ENCODE results near the gene PLXNC1. TPM values are rescaled to one million over a fixed set of nuclear protein-coding genes. Genes with fewer than 3 reads are reported as not detected.

Gene PLXNC1
- total and polyA plus RNA-seq, 3 donors from 2014 or later = 36.5 to 201 (median 96.5) TPM

DNA sequence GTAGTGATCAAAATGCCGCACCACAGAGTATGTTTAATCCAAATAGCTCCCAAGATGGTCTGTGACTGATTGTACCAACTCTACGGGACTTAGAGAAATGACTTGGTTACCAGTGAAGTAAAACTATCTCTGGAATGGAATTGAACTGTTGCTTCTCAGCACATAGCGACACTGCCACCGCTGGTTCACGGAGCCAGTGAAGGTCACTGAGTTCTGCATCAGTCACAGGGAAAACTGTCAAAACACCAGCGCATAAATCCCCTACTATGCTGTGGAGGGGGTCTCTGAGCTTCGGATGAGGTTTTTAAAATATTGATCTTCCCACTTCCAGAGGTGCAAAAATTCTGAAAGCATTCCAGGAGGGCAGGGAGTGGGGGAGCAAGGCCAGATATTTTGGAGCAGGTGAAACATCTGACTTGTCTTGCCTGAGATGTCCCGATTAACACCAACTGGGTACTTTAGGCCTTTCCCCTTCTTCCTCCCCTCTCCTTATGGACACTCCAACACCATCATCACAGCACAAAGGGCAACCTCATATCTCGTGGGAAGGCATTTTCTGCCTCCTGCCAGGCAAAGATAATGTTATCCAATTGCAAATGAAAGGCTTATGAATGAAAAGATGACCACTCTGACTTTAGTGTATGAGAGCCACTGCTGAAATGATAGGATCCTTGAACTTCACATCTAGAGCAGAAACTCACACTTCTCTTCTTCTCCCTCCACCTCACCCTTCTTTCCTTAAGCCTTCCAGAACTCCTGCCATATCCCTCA is 2.0 kb upstream of the PLXNC1 start:
- no peak for DNase-seq
- WGBS, 2 donors = 62 to 79% methylated on average over 6 to 9 of the region's 9 CpGs
- Histone ChIP-seq H3K4me3 (no peak overlapping the region), H3K27ac (no peak overlapping the region), H3K4me1 (peaks cover 20% of the 10 kb centered on the region), H3K36me3 (ENCODE audit: low read depth, missing control alignments) (no peaks in the 10 kb centered on the region), H3K27me3 (no peaks in the 10 kb centered on the region), H3K9me3 (no peaks in the 10 kb centered on the region)
- intact Hi-C loops (cut with DNase I; ENCODE audit: low total_unique reads) = no loop called here
- TF ChIP-seq, protein P1, sequence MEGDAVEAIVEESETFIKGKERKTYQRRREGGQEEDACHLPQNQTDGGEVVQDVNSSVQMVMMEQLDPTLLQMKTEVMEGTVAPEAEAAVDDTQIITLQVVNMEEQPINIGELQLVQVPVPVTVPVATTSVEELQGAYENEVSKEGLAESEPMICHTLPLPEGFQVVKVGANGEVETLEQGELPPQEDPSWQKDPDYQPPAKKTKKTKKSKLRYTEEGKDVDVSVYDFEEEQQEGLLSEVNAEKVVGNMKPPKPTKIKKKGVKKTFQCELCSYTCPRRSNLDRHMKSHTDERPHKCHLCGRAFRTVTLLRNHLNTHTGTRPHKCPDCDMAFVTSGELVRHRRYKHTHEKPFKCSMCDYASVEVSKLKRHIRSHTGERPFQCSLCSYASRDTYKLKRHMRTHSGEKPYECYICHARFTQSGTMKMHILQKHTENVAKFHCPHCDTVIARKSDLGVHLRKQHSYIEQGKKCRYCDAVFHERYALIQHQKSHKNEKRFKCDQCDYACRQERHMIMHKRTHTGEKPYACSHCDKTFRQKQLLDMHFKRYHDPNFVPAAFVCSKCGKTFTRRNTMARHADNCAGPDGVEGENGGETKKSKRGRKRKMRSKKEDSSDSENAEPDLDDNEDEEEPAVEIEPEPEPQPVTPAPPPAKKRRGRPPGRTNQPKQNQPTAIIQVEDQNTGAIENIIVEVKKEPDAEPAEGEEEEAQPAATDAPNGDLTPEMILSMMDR (IDR thresholded peaks at IDR 0.05) = no peak
- TF ChIP-seq POLR2A (IDR thresholded peaks at IDR 0.05) = no peak

DNA sequence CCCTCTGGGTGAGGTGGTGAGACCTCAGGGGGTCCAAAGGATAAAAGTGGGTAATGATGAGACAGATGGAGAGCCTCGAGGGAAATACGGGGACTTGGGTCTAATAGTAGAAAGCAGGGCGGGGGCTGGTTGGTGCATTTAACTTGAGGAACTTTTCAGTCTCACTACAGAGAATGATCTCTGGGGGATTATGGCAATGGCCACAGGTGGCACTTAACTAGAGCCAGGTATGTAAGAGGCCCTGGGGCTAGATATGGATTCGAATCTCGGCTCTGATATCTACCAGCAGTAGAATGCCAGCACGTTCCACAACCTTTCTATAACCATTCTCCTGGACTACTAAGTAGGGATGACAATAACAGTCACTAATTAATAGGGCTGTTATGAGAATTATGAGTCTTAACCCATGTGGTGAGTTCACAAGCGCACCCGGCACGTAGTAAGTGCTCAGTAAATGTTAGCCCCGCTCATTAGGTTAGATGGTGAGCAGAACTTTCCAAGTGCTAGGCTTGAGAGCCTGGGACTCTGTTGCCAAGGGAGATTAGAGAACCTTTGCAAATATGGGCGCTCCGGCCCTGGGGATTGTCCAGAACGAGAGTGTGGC is 888 bp upstream of the PLXNC1 start:
- H3K27me3 ChIP-seq = no peaks in the 10 kb centered on the region
- H3K9me3 ChIP-seq = no peaks in the 10 kb centered on the region
- no peaks in the 10 kb centered on the region for H3K36me3 ChIP-seq (ENCODE audit: low read depth, missing control alignments)
- TF ChIP-seq POLR2A (IDR thresholded peaks at IDR 0.05) = no peak
- TF ChIP-seq, protein P1 (IDR thresholded peaks at IDR 0.05) = no peak
- intact Hi-C loops (cut with DNase I; ENCODE audit: low total_unique reads) = no loop called here
- peak overlapping the region; percentile 54 to 75 for H3K4me3 ChIP-seq
- H3K4me1 ChIP-seq = peaks cover 20% of the 10 kb centered on the region
- H3K27ac ChIP-seq = peak overlapping the region; percentile 48 to 63
- DNase-seq = no peak
- WGBS, 2 donors = 37 to 43% methylated on average over 10 to 13 of the region's 13 CpGs

DNA sequence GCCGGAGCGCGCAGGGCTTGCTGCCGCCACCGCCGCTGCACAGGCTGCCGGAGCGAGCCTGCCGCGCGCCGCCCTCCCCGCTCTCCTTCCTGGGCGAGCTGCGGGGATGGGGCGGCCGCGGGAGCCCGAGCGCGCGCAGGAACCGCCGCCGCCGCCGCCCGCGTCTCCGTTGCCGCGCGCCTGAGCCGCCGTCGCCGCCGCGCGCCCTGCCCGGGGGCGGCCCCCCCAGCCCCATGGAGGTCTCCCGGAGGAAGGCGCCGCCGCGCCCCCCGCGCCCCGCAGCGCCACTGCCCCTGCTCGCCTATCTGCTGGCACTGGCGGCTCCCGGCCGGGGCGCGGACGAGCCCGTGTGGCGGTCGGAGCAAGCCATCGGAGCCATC is 352 bp downstream of the PLXNC1 start:
- Histone ChIP-seq H3K36me3 (ENCODE audit: low read depth, missing control alignments) (no peaks in the 10 kb centered on the region), H3K4me3 (peak overlapping the region; percentile 54 to 75), H3K27ac (peak overlapping the region; percentile 48 to 80), H3K4me1 (peaks cover 20% of the 10 kb centered on the region), H3K27me3 (no peaks in the 10 kb centered on the region), H3K9me3 (no peaks in the 10 kb centered on the region)
- DNase-seq = no peak
- TF ChIP-seq, protein P1 (IDR thresholded peaks at IDR 0.05) = no peak
- TF ChIP-seq POLR2A (IDR thresholded peaks at IDR 0.05) = no peak
- 1% methylated on average over 28 of the region's 62 CpGs; no CpG with 5 or more reads in 1 of the 2 donors for WGBS, 2 donors
- intact Hi-C loops (cut with DNase I; ENCODE audit: low total_unique reads) = no loop called here

DNA sequence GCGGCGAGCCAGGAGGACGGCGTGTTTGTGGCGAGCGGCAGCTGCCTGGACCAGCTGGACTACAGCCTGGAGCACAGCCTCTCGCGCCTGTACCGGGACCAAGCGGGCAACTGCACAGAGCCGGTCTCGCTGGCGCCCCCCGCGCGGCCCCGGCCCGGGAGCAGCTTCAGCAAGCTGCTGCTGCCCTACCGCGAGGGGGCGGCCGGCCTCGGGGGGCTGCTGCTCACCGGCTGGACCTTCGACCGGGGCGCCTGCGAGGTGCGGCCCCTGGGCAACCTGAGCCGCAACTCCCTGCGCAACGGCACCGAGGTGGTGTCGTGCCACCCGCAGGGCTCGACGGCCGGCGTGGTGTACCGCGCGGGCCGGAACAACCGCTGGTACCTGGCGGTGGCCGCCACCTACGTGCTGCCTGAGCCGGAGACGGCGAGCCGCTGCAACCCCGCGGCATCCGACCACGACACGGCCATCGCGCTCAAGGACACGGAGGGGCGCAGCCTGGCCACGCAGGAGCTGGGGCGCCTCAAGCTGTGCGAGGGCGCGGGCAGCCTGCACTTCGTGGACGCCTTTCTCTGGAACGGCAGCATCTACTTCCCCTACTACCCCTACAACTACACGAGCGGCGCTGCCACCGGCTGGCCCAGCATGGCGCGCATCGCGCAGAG is 873 bp downstream of the PLXNC1 start:
- no peaks in the 10 kb centered on the region for H3K27me3 ChIP-seq
- intact Hi-C loops (cut with DNase I; ENCODE audit: low total_unique reads) = no loop called here
- peak overlapping the region; percentile 48 to 80 for H3K27ac ChIP-seq
- peaks cover 20% of the 10 kb centered on the region for H3K4me1 ChIP-seq
- H3K36me3 ChIP-seq (ENCODE audit: low read depth, missing control alignments) = no peaks in the 10 kb centered on the region
- 0% methylated on average over 39 of the region's 76 CpGs; no CpG with 5 or more reads in 1 of the 2 donors for WGBS, 2 donors
- DNase-seq = peak; percentile 56
- no peaks in the 10 kb centered on the region for H3K9me3 ChIP-seq
- no peak for TF ChIP-seq POLR2A (IDR thresholded peaks at IDR 0.05)
- TF ChIP-seq, protein P1 (IDR thresholded peaks at IDR 0.05) = no peak
- peak overlapping the region; percentile 54 to 75 for H3K4me3 ChIP-seq
